Activated naive CD4-positive, alpha-beta T cell treated with anti-CD3 and anti-CD28 coated beads for 36 hours (primary cell): ENCODE data around the gene MVP. TPM values are rescaled to one million over a fixed set of nuclear protein-coding genes. Genes with fewer than 3 reads are reported as not detected.
A peak's percentile ranks its signal among the peaks of the same experiment; 100 is the strongest.

Source experiments
- CTCF ChIA-PET: fragments of 350-600 bp; sonication (Branson Sonifier 250); formaldehyde crosslinking; loops from one replicate; lab custom pipeline; 2021; ENCODE audit warnings: antibody characterized with exemption; lab: Charles Lee
- DNase-seq: peaks from one replicate; pipeline ENCODE4 v3.0.0-alpha.2; 2020
- H3K27ac Mint-ChIP-seq: one replicate; pipeline ENCODE4 v1.8.0; 2021; ENCODE audit warnings: mild to moderate bottlenecking, mixed read lengths
- H3K27me3 Mint-ChIP-seq: one replicate; pipeline ENCODE4 v1.8.0; 2021; ENCODE audit warnings: low read depth, mixed read lengths
- H3K36me3 Mint-ChIP-seq: one replicate; pipeline ENCODE4 v1.8.0; 2021; ENCODE audit warnings: low read depth, mixed read lengths
- H3K4me1 Mint-ChIP-seq: one replicate; pipeline ENCODE4 v1.8.0; 2021; ENCODE audit warnings: low read depth, mixed read lengths
- H3K4me3 Mint-ChIP-seq: one replicate; pipeline ENCODE4 v1.8.0; 2021; ENCODE audit warnings: mild to moderate bottlenecking, moderate library complexity, mixed read lengths
- H3K9me3 Mint-ChIP-seq: one replicate; pipeline ENCODE4 v1.8.0; 2021; ENCODE audit warnings: mixed read lengths
- intact Hi-C: fragments of 100-400 bp; cut with micrococcal nuclease; formaldehyde crosslinking; loops from one replicate; pipeline ENCODE4 v1.15.1; 2023
- total RNA-seq, 2 experiments: library from RNA; stranded (reverse); gene quantifications; one replicate each; pipeline ENCODE4 v1.2.3, GENCODE V29; 2021

Gene MVP
- total RNA-seq, 2 experiments from 2014 or later, result 84.1 to 86.9 TPM

DNA sequence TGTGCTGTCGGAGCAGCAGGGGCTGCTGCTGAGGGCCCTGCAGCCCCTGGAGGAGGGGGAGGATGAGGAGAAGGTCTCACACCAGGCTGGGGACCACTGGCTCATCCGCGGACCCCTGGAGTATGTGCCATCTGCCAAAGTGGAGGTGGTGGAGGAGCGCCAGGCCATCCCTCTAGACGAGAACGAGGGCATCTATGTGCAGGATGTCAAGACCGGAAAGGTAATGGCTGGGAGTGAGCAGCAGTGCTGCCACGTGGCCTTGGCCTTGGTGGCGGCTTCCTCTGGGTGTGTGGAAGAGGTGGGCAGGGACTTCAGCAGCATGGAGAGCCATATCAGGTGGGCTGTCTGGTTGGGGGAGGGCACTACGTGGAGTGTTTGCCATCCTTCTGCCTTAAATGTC is 20.0 kb downstream of the MVP start:
- DNase-seq, result no peak
- Mint-ChIP-seq H3K9me3 (no peaks in the 10 kb centered on the region), H3K4me3 (no peak overlapping the region), H3K4me1 (peaks cover 2% of the 10 kb centered on the region), H3K27me3 (no peaks in the 10 kb centered on the region), H3K27ac (peak overlapping the region; percentile 46), H3K36me3 (peaks cover 12% of the 10 kb centered on the region)
- intact Hi-C loops, result no loop called here
- CTCF ChIA-PET, result interaction anchor here (2.6 kb wide), 1 partner anchor 8 kb away, joined by 11 read pairs; no protein-coding TSS in a partner anchor

DNA sequence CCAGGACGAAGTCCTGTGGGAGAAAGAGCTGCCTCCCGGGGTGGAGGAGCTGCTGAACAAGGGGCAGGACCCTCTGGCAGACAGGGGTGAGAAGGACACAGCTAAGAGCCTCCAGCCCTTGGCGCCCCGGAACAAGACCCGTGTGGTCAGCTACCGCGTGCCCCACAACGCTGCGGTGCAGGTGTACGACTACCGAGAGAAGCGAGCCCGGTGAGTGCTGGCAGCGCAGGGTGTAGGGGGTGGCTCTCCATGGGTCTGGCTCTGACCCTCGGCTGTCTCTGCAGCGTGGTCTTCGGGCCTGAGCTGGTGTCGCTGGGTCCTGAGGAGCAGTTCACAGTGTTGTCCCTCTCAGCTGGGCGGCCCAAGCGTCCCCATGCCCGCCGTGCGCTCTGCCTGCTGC is 21.4 kb downstream of the MVP start:
- Mint-ChIP-seq H3K36me3 (peaks cover 7% of the 10 kb centered on the region), H3K27me3 (no peaks in the 10 kb centered on the region), H3K4me1 (peaks cover 2% of the 10 kb centered on the region), H3K9me3 (no peaks in the 10 kb centered on the region), H3K27ac (no peak overlapping the region), H3K4me3 (no peak overlapping the region)
- CTCF ChIA-PET, result interaction anchor here (0.7 kb wide), 1 partner anchor 12 kb away, joined by 3 read pairs; no protein-coding TSS in a partner anchor
- DNase-seq, result no peak
- intact Hi-C loops, result no loop called here

DNA sequence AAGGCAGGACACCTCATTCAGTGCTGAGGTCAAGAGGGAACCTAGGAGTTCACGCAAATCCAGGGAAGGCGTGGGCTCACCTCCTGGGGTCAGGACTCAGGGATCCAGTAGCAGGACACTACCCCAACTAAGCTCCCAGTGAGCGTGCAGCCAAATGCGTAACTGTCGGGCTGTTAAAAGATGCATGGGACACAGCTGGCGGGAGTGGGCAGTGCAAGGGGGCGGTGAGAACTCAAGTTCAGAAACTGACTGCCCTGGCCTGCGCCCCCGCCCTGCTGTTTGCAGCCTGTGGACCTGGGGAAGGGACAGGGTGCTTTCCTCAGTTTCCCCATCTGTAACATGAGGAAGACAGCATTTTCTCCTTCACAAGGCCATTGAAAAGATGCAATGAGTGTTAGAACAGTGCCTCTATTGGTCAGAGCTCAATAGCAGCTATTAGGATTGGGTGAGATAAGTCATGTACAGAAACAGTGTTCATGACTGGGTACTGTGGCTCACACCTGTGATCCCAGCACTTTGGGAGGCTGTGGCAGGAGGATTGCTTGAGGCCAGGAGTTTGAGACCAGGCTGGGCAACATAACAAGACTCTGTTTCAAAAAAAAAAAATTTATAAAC is 22.6 kb downstream of the MVP start:
- CTCF ChIA-PET, result interaction anchor here (0.8 to 1.1 kb wide), 4 partner anchors 13 to 142 kb away, joined by 3 to 5 read pairs (median 3); partner anchors contain the start of gene PAGR1
- Mint-ChIP-seq H3K27ac (peak overlapping the region; percentile 41), H3K27me3 (no peaks in the 10 kb centered on the region), H3K4me3 (no peak overlapping the region), H3K4me1 (peaks cover 2% of the 10 kb centered on the region), H3K9me3 (no peaks in the 10 kb centered on the region), H3K36me3 (peaks cover 8% of the 10 kb centered on the region)
- no peak for DNase-seq
- intact Hi-C loops, result no loop called here

DNA sequence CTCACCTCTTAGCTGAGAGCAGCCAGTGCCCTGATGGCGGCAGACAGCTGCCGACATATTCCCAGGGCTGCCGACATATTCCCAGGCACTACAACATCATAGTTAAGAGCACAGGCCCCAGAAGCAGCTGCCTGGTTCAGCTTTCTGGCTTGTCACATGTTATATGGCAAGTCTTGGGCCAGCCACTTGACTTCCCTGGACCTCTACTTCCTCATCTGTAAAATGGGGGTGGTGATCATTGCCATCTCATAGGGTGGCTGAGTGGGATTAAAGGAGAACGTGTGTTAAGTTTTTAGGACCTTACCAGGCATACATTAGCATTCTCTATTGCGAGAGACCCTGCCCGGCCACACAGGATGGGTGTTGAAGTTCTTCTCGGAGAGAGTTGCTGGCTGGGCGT is 23.7 kb downstream of the MVP start:
- Mint-ChIP-seq H3K27me3 (no peaks in the 10 kb centered on the region), H3K9me3 (no peaks in the 10 kb centered on the region), H3K4me1 (peaks cover 6% of the 10 kb centered on the region), H3K4me3 (no peak overlapping the region), H3K36me3 (peaks cover 8% of the 10 kb centered on the region), H3K27ac (no peak overlapping the region)
- CTCF ChIA-PET, result interaction anchor here (0.5 to 0.9 kb wide), 3 partner anchors 14 to 1406 kb away, joined by 3 to 6 read pairs (median 3); no protein-coding TSS in a partner anchor
- DNase-seq, result no peak
- intact Hi-C loops, result no loop called here

- H3K36me3 Mint-ChIP-seq, result peaks cover 8% of the 10 kb centered on the region
- H3K4me1 Mint-ChIP-seq, result peaks cover 6% of the 10 kb centered on the region
- no peak overlapping the region for H3K4me3 Mint-ChIP-seq
- intact Hi-C loops, result no loop called here
- H3K27ac Mint-ChIP-seq, result no peak overlapping the region
- no peaks in the 10 kb centered on the region for H3K9me3 Mint-ChIP-seq
- CTCF ChIA-PET, result interaction anchor here (0.5 to 1.5 kb wide), 6 partner anchors 11 to 1405 kb away, joined by 3 to 6 read pairs (median 4); no protein-coding TSS in a partner anchor
- no peak for DNase-seq
- no peaks in the 10 kb centered on the region for H3K27me3 Mint-ChIP-seq
Observed at GRCh38 chr16:29844575-29845331, 24.5 kb downstream of the MVP start.

GRCh38 chr16:29845656-29846055 is 25.4 kb downstream of the MVP start:
- Mint-ChIP-seq H3K36me3 (peaks cover 5% of the 10 kb centered on the region), H3K27me3 (no peaks in the 10 kb centered on the region), H3K9me3 (no peaks in the 10 kb centered on the region), H3K4me1 (peaks cover 6% of the 10 kb centered on the region), H3K27ac (no peak overlapping the region), H3K4me3 (no peak overlapping the region)
- DNase-seq, result no peak
- intact Hi-C loops, result no loop called here
- CTCF ChIA-PET, result interaction anchor here (0.6 to 5.0 kb wide), 6 partner anchors 10 to 209 kb away, joined by 3 to 77 read pairs (median 8); no protein-coding TSS in a partner anchor

- Mint-ChIP-seq H3K4me1 (peaks cover 5% of the 10 kb centered on the region), H3K27ac (no peak overlapping the region), H3K9me3 (no peaks in the 10 kb centered on the region), H3K36me3 (peaks cover 5% of the 10 kb centered on the region), H3K4me3 (no peak overlapping the region), H3K27me3 (no peaks in the 10 kb centered on the region)
- CTCF ChIA-PET, result interaction anchor here (0.6 to 5.0 kb wide), 47 partner anchors 7 to 712 kb away, joined by 3 to 92 read pairs (median 4); partner anchors contain the start of genes CDIPT, KCTD13, KIF22 and MAZ
- intact Hi-C loops, result loop anchor here (1.0 kb wide), 4 partner anchors 21 to 148 kb away; partner anchors contain the start of gene PAGR1
- DNase-seq, result peak; percentile 91
Observed at GRCh38 chr16:29848420-29849297, 28.4 kb downstream of the MVP start.

DNA sequence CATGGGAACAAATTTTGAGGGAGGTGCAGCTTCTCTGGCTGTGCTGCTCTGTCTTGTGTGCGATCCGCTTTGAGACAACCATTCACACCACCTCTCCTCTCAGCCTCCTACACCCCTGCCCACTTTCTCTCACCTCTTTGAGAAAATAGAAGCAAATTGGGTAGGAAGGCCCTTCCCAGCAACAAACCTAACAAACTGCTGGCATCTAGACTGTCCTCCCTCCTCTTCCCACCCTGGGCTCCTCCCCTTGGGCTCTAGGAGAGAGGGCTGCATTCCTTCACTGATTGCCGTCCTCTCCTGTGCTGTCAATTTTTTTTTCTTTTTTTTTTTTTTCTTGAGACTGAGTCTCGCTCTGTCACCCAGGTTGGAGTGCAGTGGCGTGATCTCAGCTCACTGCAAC is 29.2 kb downstream of the MVP start:
- no peak overlapping the region for H3K27ac Mint-ChIP-seq
- CTCF ChIA-PET, result interaction anchor here (0.6 to 5.0 kb wide), 17 partner anchors 10 to 711 kb away, joined by 3 to 92 read pairs (median 7); partner anchors contain the start of genes MVP and PAGR1

GRCh38 chr16:29850998-29851397 is 30.7 kb downstream of the MVP start:
- Mint-ChIP-seq H3K9me3 (no peaks in the 10 kb centered on the region), H3K4me3 (no peak overlapping the region), H3K27me3 (no peaks in the 10 kb centered on the region), H3K36me3 (peaks cover 3% of the 10 kb centered on the region), H3K4me1 (peaks cover 5% of the 10 kb centered on the region), H3K27ac (peak overlapping the region; percentile 37)
- CTCF ChIA-PET, result no interaction called here
- no peak for DNase-seq
- intact Hi-C loops, result no loop called here

More for the DNA sequence above, 29.2 kb downstream of the MVP start:
- intact Hi-C loops, result no loop called here
- Mint-ChIP-seq H3K27me3 (no peaks in the 10 kb centered on the region), H3K9me3 (no peaks in the 10 kb centered on the region), H3K36me3 (peaks cover 3% of the 10 kb centered on the region), H3K4me1 (peaks cover 5% of the 10 kb centered on the region), H3K4me3 (no peak overlapping the region)
- DNase-seq, result no peak

DNA sequence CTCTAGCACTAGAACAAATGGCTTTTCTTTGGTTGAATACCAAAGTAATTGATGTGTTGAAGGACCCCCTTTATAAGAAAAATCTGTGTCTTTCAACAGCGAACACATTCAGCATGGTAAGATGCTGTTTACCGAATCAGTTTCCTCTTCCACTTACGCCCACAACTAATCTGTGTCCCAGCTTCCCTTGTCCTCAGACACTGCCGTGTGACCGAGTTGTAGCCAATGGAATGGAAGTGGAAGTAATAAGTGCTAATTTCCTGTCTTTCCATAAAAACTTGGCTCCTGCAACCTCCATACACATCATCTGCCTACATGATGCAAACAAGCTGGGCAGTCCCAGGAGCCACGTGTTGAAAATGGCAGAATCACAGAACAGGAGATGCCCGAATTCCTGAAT is 32.4 kb downstream of the MVP start:
- Mint-ChIP-seq H3K27ac (no peak overlapping the region), H3K9me3 (no peaks in the 10 kb centered on the region), H3K4me1 (peaks cover 5% of the 10 kb centered on the region), H3K27me3 (no peaks in the 10 kb centered on the region), H3K4me3 (no peak overlapping the region), H3K36me3 (no peaks in the 10 kb centered on the region)
- intact Hi-C loops, result no loop called here
- no peak for DNase-seq
- CTCF ChIA-PET, result interaction anchor here (0.5 kb wide), 1 partner anchor 108 kb away, joined by 3 read pairs; no protein-coding TSS in a partner anchor

- intact Hi-C loops, result no loop called here
- no peak overlapping the region for H3K27ac Mint-ChIP-seq
- no peak for DNase-seq
- H3K27me3 Mint-ChIP-seq, result no peaks in the 10 kb centered on the region
- no peaks in the 10 kb centered on the region for H3K4me1 Mint-ChIP-seq
- H3K9me3 Mint-ChIP-seq, result no peaks in the 10 kb centered on the region
- CTCF ChIA-PET, result interaction anchor here (0.6 to 2.9 kb wide), 4 partner anchors 7 to 154 kb away, joined by 3 to 10 read pairs (median 4); partner anchors contain the start of gene PAGR1
- H3K36me3 Mint-ChIP-seq, result no peaks in the 10 kb centered on the region
- H3K4me3 Mint-ChIP-seq, result no peak overlapping the region
Observed at GRCh38 chr16:29854520-29855100, 34.3 kb downstream of the MVP start.
